T-cell (primary cell): ENCODE results near the gene PANX2. TPM values are rescaled to one million over a fixed set of nuclear protein-coding genes. Genes with fewer than 3 reads are reported as not detected.

ENCODE experiments used
- ATAC-seq, 4 experiments: fragments of 200-7000 bp in 3 of 4; fragments of 150-1000 bp in 1 of 4; cut with Tn5 transposase; replicated peaks in 1 of 4; 1 replicate in 3 of 4; 2 replicates in 1 of 4; pipeline ENCODE4 v1.10.0; 2021; ENCODE audit warnings: moderate library complexity in 3 of 4, mild to moderate bottlenecking in 2 of 4, moderate number of reproducible peaks in 1 of 4
- CTCF ChIA-PET, 2 donors: fragments of 300-600 bp; sonication (Branson Sonifier 250); formaldehyde crosslinking; loops; one replicate each; lab custom pipeline; 2022; ENCODE audit warnings: antibody characterized with exemption in 2 of 2; lab: Charles Lee
- POLR2A ChIA-PET, 2 donors: fragments of 300-600 bp; sonication (Branson Sonifier 250); formaldehyde crosslinking; loops; one replicate each; lab custom pipeline; 2022; ENCODE audit warnings: antibody characterized with exemption in 2 of 2; lab: Charles Lee
- DNase-seq, 35 experiments: peaks; one replicate each; pipeline versions ENCODE4 v3.0.0 to v3.0.0-alpha.2; 2013 to 2023
- H3K27ac ChIP-seq: one replicate; pipeline ENCODE4 v1.5.1; 2013; ENCODE audit warnings: low read length
- H3K27me3 ChIP-seq, 2 experiments: replicated peaks in 1 of 2; 1 replicate in 1 of 2; 2 replicates in 1 of 2; pipeline versions ENCODE4 v1.6.1 to v1.7.0; 2013; ENCODE audit warnings: low read length in 1 of 2, mixed read lengths in 1 of 2; ENCODE audit not compliant: control insufficient read depth in 2 of 2, insufficient read depth in 2 of 2; ENCODE audit errors: extremely low read depth in 1 of 2
- H3K36me3 ChIP-seq, 2 donors: 1 replicate in 1 of 2; 2 replicates in 1 of 2; pipeline versions ENCODE4 v1.6.1 to v1.7.0; 2013; ENCODE audit warnings: low read length in 1 of 2; ENCODE audit not compliant: control insufficient read depth in 2 of 2, insufficient read depth in 1 of 2; ENCODE audit errors: extremely low read depth in 1 of 2
- H3K4me1 ChIP-seq, 2 experiments: 1 replicate in 1 of 2; 2 replicates in 1 of 2; pipeline versions ENCODE4 v1.6.1 to v1.7.0; 2013; ENCODE audit warnings: low read length in 2 of 2, mixed read lengths in 1 of 2; ENCODE audit not compliant: insufficient read depth in 2 of 2, control insufficient read depth in 1 of 2; ENCODE audit errors: extremely low read depth in 1 of 2
- H3K4me3 ChIP-seq, 2 donors: 1 replicate in 1 of 2; 2 replicates in 1 of 2; pipeline versions ENCODE4 v1.5.1 to v1.7.0; 2013; ENCODE audit warnings: mild to moderate bottlenecking in 2 of 2, low read length in 1 of 2, moderate library complexity in 1 of 2; ENCODE audit not compliant: control insufficient read depth in 1 of 2; ENCODE audit errors: extremely low read depth in 1 of 2
- H3K9me3 ChIP-seq: 2 replicates; pipeline ENCODE4 v1.7.0; 2013
- H3K27ac Mint-ChIP-seq, 2 donors: one replicate each; pipeline ENCODE4 v1.8.0; 2020 to 2021; ENCODE audit warnings: mild to moderate bottlenecking in 2 of 2, mixed read lengths in 2 of 2
- H3K27me3 Mint-ChIP-seq, 2 donors: one replicate each; pipeline ENCODE4 v1.8.0; 2021 to 2022; ENCODE audit warnings: mixed read lengths in 2 of 2
- H3K36me3 Mint-ChIP-seq: one replicate; pipeline ENCODE4 v1.8.0; 2021; ENCODE audit warnings: mixed read lengths
- H3K4me1 Mint-ChIP-seq, 3 donors: one replicate each; pipeline ENCODE4 v1.8.0; 2020 to 2022; ENCODE audit warnings: mixed read lengths in 3 of 3, mild to moderate bottlenecking in 1 of 3
- H3K4me3 Mint-ChIP-seq, 3 donors: one replicate each; pipeline ENCODE4 v1.8.0; 2020 to 2022; ENCODE audit warnings: mild to moderate bottlenecking in 3 of 3, mixed read lengths in 3 of 3, moderate library complexity in 3 of 3
- H3K9me3 Mint-ChIP-seq, 3 donors: one replicate each; pipeline ENCODE4 v1.8.0; 2020 to 2022; ENCODE audit warnings: mixed read lengths in 3 of 3
- WGBS: methylation state at CpG from one replicate; pipeline ENCODE4 v1.1.5; 2013; ENCODE audit warnings: missing lambda C conversion rate; ENCODE audit not compliant: insufficient coverage; 5-methylcytosine and 5-hydroxymethylcytosine counted together
- total RNA-seq, 35 experiments: library from RNA in 6 of 35; stranded (reverse) in 6 of 35; fragments of 120-200 nt in 1 of 35; gene quantifications; one replicate each; pipeline versions ENCODE4 v1.2.1 to v1.2.4 and lab custom pipeline; 2013 to 2026

Gene PANX2
- total RNA-seq, 5 donors from 2014 or later (not counting 1 experiment from before 2014, with no cell fraction given), result 0.16 to 0.32 (median 0.26) TPM; not detected in 2

GRCh38 chr22:50176850-50177536 is 6.5 kb downstream of the PANX2 start:
- H3K27me3 ChIP-seq, result peaks cover 0 to 48% of the 10 kb centered on the region in 2 experiments
- POLR2A ChIA-PET, result no interaction called here
- no peaks in the 10 kb centered on the region for H3K36me3 Mint-ChIP-seq
- no peaks in the 10 kb centered on the region for H3K9me3 ChIP-seq
- no peaks in the 10 kb centered on the region for H3K9me3 Mint-ChIP-seq
- H3K27ac ChIP-seq, result no peak overlapping the region
- H3K27ac Mint-ChIP-seq, result no peak overlapping the region
- peaks cover 2 to 7% (median 4%) of the 10 kb centered on the region in 3 donors for H3K4me1 Mint-ChIP-seq
- H3K4me3 Mint-ChIP-seq, result no peak overlapping the region
- no peak overlapping the region for H3K4me3 ChIP-seq
- peaks cover 0 to 4% of the 10 kb centered on the region in 2 experiments for H3K4me1 ChIP-seq
- DNase-seq (no peak), ATAC-seq (no peak)
- WGBS, result 97% methylated on average over 73 of the region's 76 CpGs
- H3K36me3 ChIP-seq, result no peaks in the 10 kb centered on the region
- CTCF ChIA-PET, result no interaction called here
- H3K27me3 Mint-ChIP-seq, result peaks cover 9 to 25% of the 10 kb centered on the region in 2 donors

GRCh38 chr22:50177537-50178470 is 7.3 kb downstream of the PANX2 start:
- Histone ChIP-seq H3K4me1 (peaks cover 0 to 4% of the 10 kb centered on the region in 2 experiments), H3K36me3 (no peaks in the 10 kb centered on the region), H3K4me3 (no peak overlapping the region), H3K9me3 (no peaks in the 10 kb centered on the region), H3K27ac (no peak overlapping the region), H3K27me3 (peaks cover 0 to 42% of the 10 kb centered on the region in 2 experiments)
- ChIA-PET POLR2A (no interaction called here), CTCF (no interaction called here)
- H3K36me3 Mint-ChIP-seq, result no peaks in the 10 kb centered on the region
- ATAC-seq (no peak), DNase-seq (no peak)
- H3K4me3 Mint-ChIP-seq, result no peak overlapping the region
- H3K27me3 Mint-ChIP-seq, result peaks cover 5 to 17% of the 10 kb centered on the region in 2 donors
- H3K4me1 Mint-ChIP-seq, result peaks cover 2 to 7% (median 4%) of the 10 kb centered on the region in 3 donors
- no peaks in the 10 kb centered on the region for H3K9me3 Mint-ChIP-seq
- no peak overlapping the region for H3K27ac Mint-ChIP-seq
- WGBS, result 89% methylated on average over 70 of the region's 98 CpGs

- ChIA-PET CTCF (no interaction called here), POLR2A (no interaction called here)
- H3K36me3 ChIP-seq, result no peaks in the 10 kb centered on the region
- H3K36me3 Mint-ChIP-seq, result no peaks in the 10 kb centered on the region
- H3K9me3 ChIP-seq, result no peaks in the 10 kb centered on the region
- peaks cover 2 to 7% (median 4%) of the 10 kb centered on the region in 3 donors for H3K4me1 Mint-ChIP-seq
- WGBS, result 91% methylated on average over 17 of the region's 22 CpGs
- H3K4me1 ChIP-seq, result peaks cover 0 to 5% of the 10 kb centered on the region in 2 experiments
- H3K27ac ChIP-seq, result no peak overlapping the region
- no peak overlapping the region for H3K27ac Mint-ChIP-seq
- peaks cover 5 to 11% of the 10 kb centered on the region in 2 donors for H3K27me3 Mint-ChIP-seq
- no peak for ATAC-seq
- peaks cover 0 to 38% of the 10 kb centered on the region in 2 experiments for H3K27me3 ChIP-seq
- no peak overlapping the region for H3K4me3 ChIP-seq
- H3K4me3 Mint-ChIP-seq, result no peak overlapping the region
- no peak for DNase-seq
- no peaks in the 10 kb centered on the region for H3K9me3 Mint-ChIP-seq
Measured at GRCh38 chr22:50178471-50178864, 7.9 kb downstream of the PANX2 start.

DNA sequence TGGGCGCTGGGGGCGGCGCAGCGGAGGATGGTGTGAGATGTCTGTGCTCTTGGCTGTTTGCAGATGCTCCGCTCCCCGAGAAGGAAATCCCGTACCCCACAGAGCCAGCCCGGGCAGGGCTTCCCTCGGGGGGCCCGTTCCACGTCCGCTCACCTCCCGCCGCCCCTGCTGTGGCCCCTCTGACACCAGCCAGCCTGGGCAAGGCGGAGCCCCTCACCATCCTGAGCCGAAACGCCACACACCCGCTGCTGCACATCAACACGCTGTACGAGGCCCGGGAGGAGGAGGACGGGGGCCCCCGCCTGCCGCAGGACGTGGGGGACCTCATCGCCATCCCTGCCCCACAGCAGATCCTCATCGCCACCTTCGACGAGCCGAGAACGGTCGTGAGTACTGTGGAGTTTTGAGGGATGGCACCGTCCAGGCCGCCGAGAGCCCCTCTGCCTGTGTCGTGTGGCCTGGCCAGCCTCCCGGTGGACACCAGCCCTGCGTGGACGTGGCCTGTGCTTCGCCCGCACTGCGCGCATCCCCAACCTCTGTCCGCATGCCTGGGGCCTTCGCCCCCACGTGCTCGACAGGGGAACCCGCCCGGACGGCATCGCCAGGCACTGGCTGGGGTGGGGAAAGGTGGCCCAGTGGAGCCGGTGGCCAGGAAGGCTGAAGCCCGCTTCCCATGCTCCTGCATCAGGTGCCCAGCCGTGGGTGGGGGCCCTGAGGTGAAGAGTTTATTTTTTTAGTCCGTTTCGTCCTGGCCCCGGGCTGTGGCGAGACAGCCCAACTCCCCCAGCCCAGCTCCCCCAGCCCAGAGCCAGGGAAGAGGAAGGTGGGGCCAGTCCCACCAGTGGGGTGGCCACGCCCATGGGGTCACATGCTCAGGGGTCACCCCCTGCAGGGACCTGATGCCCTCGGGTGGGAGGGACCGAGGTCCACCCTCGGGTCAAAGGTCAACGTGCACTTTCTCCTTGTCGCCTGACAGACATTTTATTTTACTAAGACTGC is 8.6 kb downstream of the PANX2 start:
- WGBS, result 87% methylated on average over 46 of the region's 64 CpGs
- no peaks in the 10 kb centered on the region for H3K9me3 ChIP-seq
- no peak overlapping the region for H3K27ac ChIP-seq
- no peak overlapping the region for H3K27ac Mint-ChIP-seq
- H3K27me3 Mint-ChIP-seq, result peaks cover 5 to 8% of the 10 kb centered on the region in 2 donors
- ATAC-seq (no peak), DNase-seq (no peak)
- peaks cover 5 to 7% (median 6%) of the 10 kb centered on the region in 3 donors for H3K4me1 Mint-ChIP-seq
- ChIA-PET CTCF (no interaction called here), POLR2A (no interaction called here)
- no peak overlapping the region for H3K4me3 ChIP-seq
- H3K9me3 Mint-ChIP-seq, result no peaks in the 10 kb centered on the region
- H3K27me3 ChIP-seq, result peaks cover 0 to 37% of the 10 kb centered on the region in 2 experiments
- H3K4me1 ChIP-seq, result peaks cover 0 to 6% of the 10 kb centered on the region in 2 experiments
- no peaks in the 10 kb centered on the region for H3K36me3 Mint-ChIP-seq
- no peaks in the 10 kb centered on the region for H3K36me3 ChIP-seq
- H3K4me3 Mint-ChIP-seq, result no peak overlapping the region

- Mint-ChIP-seq H3K4me1 (peaks cover 7 to 10% (median 8%) of the 10 kb centered on the region in 3 donors), H3K4me3 (no peak overlapping the region), H3K9me3 (no peaks in the 10 kb centered on the region), H3K36me3 (no peaks in the 10 kb centered on the region), H3K27ac (peak overlapping the region in 1 of 2 donors; percentile 19), H3K27me3 (peaks cover 5 to 8% of the 10 kb centered on the region in 2 donors)
- Histone ChIP-seq H3K4me1 (peaks cover under 1 to 13% of the 10 kb centered on the region in 2 experiments), H3K4me3 (no peak overlapping the region), H3K27me3 (peaks cover 0 to 35% of the 10 kb centered on the region in 2 experiments), H3K36me3 (no peaks in the 10 kb centered on the region), H3K9me3 (no peaks in the 10 kb centered on the region), H3K27ac (no peak overlapping the region)
- POLR2A ChIA-PET, result no interaction called here
- ATAC-seq (no peak), DNase-seq (no peak)
- 54% methylated on average over 35 of the region's 39 CpGs for WGBS
- CTCF ChIA-PET, result no interaction called here
Measured at GRCh38 chr22:50179937-50180726, 9.6 kb downstream of the PANX2 start.
